H1 (cell line): ENCODE measurements around the gene TMEM63C. TPM values are rescaled to one million over a fixed set of nuclear protein-coding genes. Genes with fewer than 3 reads are reported as not detected.
A peak's percentile ranks its signal among the peaks of the same experiment; 100 is the strongest.

Source experiments
- CTCF ChIA-PET: fragments of 300-600 bp; sonication (Branson Sonifier 250); formaldehyde crosslinking; loops from one replicate; lab custom pipeline; 2021; ENCODE audit not compliant: partially characterized antibody; lab: Charles Lee
- POLR2A ChIA-PET: fragments of 300-600 bp; sonication (Branson Sonifier 250); formaldehyde crosslinking; loops from one replicate; lab custom pipeline; 2021; ENCODE audit warnings: inconsistent platforms; ENCODE audit not compliant: partially characterized antibody; lab: Charles Lee
- DNase-seq, 2 experiments: peaks; one replicate each; pipeline versions ENCODE4 v3.0.0 to v3.0.0-alpha.2; 2010 to 2022; ENCODE audit warnings: low spot score in 2 of 2, low read depth in 1 of 2, mixed read lengths in 1 of 2
- FAIRE-seq: peaks from 2 replicates; lab custom pipeline; 2011; peaks lifted over from hg19 to GRCh38; lab: Jason Lieb, UNC
- H2AFZ ChIP-seq: 2 replicates; pipeline ENCODE4 v1.8.1; 2012; ENCODE audit warnings: low read length, inconsistent platforms
- H2AK5ac ChIP-seq: 2 replicates; pipeline ENCODE4 v1.6.1; 2013; ENCODE audit warnings: low read depth, low read length
- H2BK120ac ChIP-seq: replicated peaks from 2 replicates; pipeline ENCODE3; 2013; ENCODE audit warnings: low read depth, low read length, inconsistent platforms
- H2BK12ac ChIP-seq: 2 replicates; pipeline ENCODE4 v1.6.1; 2013; ENCODE audit warnings: low read depth, low read length
- H2BK15ac ChIP-seq: 2 replicates; pipeline ENCODE4 v1.6.1; 2013; ENCODE audit warnings: low read length
- H2BK20ac ChIP-seq: 2 replicates; pipeline ENCODE4 v1.6.1; 2013; ENCODE audit warnings: low read length
- H2BK5ac ChIP-seq: 2 replicates; pipeline ENCODE4 v1.6.1; 2013; ENCODE audit warnings: low read depth, low read length
- H3K14ac ChIP-seq: 2 replicates; pipeline ENCODE4 v1.6.1; 2013; ENCODE audit warnings: inconsistent platforms; ENCODE audit not compliant: insufficient read length
- H3K18ac ChIP-seq: 2 replicates; pipeline ENCODE4 v1.6.1; 2013; ENCODE audit warnings: low read length; ENCODE audit errors: extremely low read depth
- H3K23ac ChIP-seq: 2 replicates; pipeline ENCODE4 v1.6.1; 2013; ENCODE audit warnings: inconsistent platforms; ENCODE audit not compliant: insufficient read length
- H3K23me2 ChIP-seq: 2 replicates; pipeline ENCODE4 v1.6.1; 2013; ENCODE audit warnings: low read depth, low read length
- H3K27ac ChIP-seq: 2 replicates; pipeline ENCODE4 v1.6.1; 2011; ENCODE audit warnings: low read depth, low read length, inconsistent platforms
- H3K27me3 ChIP-seq, 4 experiments: replicated peaks in 1 of 4; 1 replicate in 1 of 4; 2 replicates in 3 of 4; pipeline versions ENCODE4 v1.6.1 to v1.8.1; 2011 to 2013; ENCODE audit warnings: low read length in 3 of 4, mild to moderate bottlenecking in 3 of 4, inconsistent platforms in 2 of 4, mixed read lengths in 2 of 4, moderate library complexity in 1 of 4; ENCODE audit not compliant: control insufficient read depth in 3 of 4, insufficient read depth in 3 of 4; ENCODE audit errors: extremely low read depth in 1 of 4
- H3K36me3 ChIP-seq, 4 experiments: 2 replicates each; pipeline versions ENCODE4 v1.6.1 to v1.8.1; 2011 to 2013; ENCODE audit warnings: mild to moderate bottlenecking in 4 of 4, low read length in 3 of 4, moderate library complexity in 2 of 4, control low read depth in 1 of 4, inconsistent platforms in 1 of 4; ENCODE audit not compliant: insufficient read depth in 4 of 4, control insufficient read depth in 2 of 4
- H3K4ac ChIP-seq: replicated peaks from 2 replicates; pipeline ENCODE3; 2013; ENCODE audit warnings: low read length, low read depth, mixed read lengths, inconsistent platforms; ENCODE audit not compliant: insufficient read length
- H3K4me1 ChIP-seq, 4 experiments: replicated peaks in 1 of 4; 1 replicate in 1 of 4; 2 replicates in 3 of 4; pipeline versions ENCODE4 v1.6.1 to v1.8.1; 2011 to 2013; ENCODE audit warnings: low read length in 3 of 4, inconsistent platforms in 2 of 4, mixed read lengths in 1 of 4; ENCODE audit not compliant: insufficient read depth in 4 of 4, control insufficient read depth in 3 of 4
- H3K4me2 ChIP-seq, 2 experiments: 2 replicates each; pipeline versions ENCODE4 v1.6.1 to v1.8.1; 2011 to 2013; ENCODE audit warnings: low read depth in 2 of 2, low read length in 2 of 2, control low read depth in 1 of 2, inconsistent platforms in 1 of 2, mild to moderate bottlenecking in 1 of 2; ENCODE audit not compliant: insufficient read depth in 1 of 2
- H3K4me3 ChIP-seq, 4 experiments: fragments of 200-600, 300-600 bp in 1 of 4; sonication (generic), shearing (Covaris generic), sonication (Bioruptor Twin) in 1 of 4; 2 replicates each; pipeline versions ENCODE4 v1.5.1 to v1.8.1; 2011 to 2016; ENCODE audit warnings: low read length in 4 of 4, low read depth in 3 of 4, control low read depth in 2 of 4, inconsistent platforms in 2 of 4, mild to moderate bottlenecking in 2 of 4, mixed read lengths in 1 of 4, moderate library complexity in 1 of 4; ENCODE audit not compliant: insufficient read depth in 2 of 4; ENCODE audit errors: extremely low read depth in 1 of 4
- H3K56ac ChIP-seq: replicated peaks from 2 replicates; pipeline ENCODE3; 2013; ENCODE audit warnings: low read depth, mild to moderate bottlenecking, mixed read lengths, low read length, inconsistent platforms; ENCODE audit not compliant: insufficient read length
- H3K79me1 ChIP-seq: 2 replicates; pipeline ENCODE4 v1.6.1; 2013; ENCODE audit warnings: low read depth, low read length, control low read depth
- H3K79me2 ChIP-seq, 2 experiments: 2 replicates each; pipeline versions ENCODE4 v1.6.1 to v1.8.1; 2012 to 2013; ENCODE audit warnings: low read length in 2 of 2, mild to moderate bottlenecking in 2 of 2, inconsistent platforms in 1 of 2; ENCODE audit not compliant: insufficient read depth in 2 of 2, control insufficient read depth in 1 of 2
- H3K9ac ChIP-seq, 4 experiments: replicated peaks in 1 of 4; 1 replicate in 1 of 4; 2 replicates in 3 of 4; pipeline versions ENCODE4 v1.6.1 to v1.8.1; 2011 to 2013; ENCODE audit warnings: low read depth in 3 of 4, low read length in 3 of 4, control low read depth in 2 of 4, mild to moderate bottlenecking in 2 of 4, moderate library complexity in 2 of 4, inconsistent platforms in 1 of 4; ENCODE audit errors: extremely low read depth in 1 of 4
- H3K9me3 ChIP-seq, 2 experiments: 2 replicates each; pipeline versions ENCODE4 v1.6.1 to v1.8.1; 2012 to 2013; ENCODE audit warnings: mild to moderate bottlenecking in 2 of 2, moderate library complexity in 2 of 2, control low read depth in 1 of 2, inconsistent platforms in 1 of 2, low read depth in 1 of 2, low read length in 1 of 2, mixed read lengths in 1 of 2; ENCODE audit not compliant: insufficient read depth in 2 of 2
- H4K20me1 ChIP-seq, 2 experiments: replicated peaks in 1 of 2; 2 replicates each; pipeline versions ENCODE3 to v1.8.1; 2011 to 2013; ENCODE audit warnings: inconsistent platforms in 2 of 2, low read length in 2 of 2, mild to moderate bottlenecking in 1 of 2; ENCODE audit not compliant: insufficient read depth in 2 of 2, control insufficient read depth in 1 of 2
- H4K5ac ChIP-seq: 2 replicates; pipeline ENCODE4 v1.6.1; 2013; ENCODE audit warnings: low read length, low read depth, mixed read lengths, inconsistent platforms; ENCODE audit not compliant: insufficient read length
- H4K8ac ChIP-seq: 2 replicates; pipeline ENCODE4 v1.8.0; 2013; ENCODE audit warnings: mild to moderate bottlenecking, moderate library complexity, low read length, inconsistent platforms; ENCODE audit not compliant: insufficient read depth; ENCODE audit errors: extremely low read depth
- H4K91ac ChIP-seq: replicated peaks from 2 replicates; pipeline ENCODE3; 2013; ENCODE audit warnings: low read length, mixed read lengths, inconsistent platforms; ENCODE audit not compliant: insufficient read length
- CTCF ChIP-seq, 3 experiments: IDR thresholded peaks; 1 replicate in 2 of 3; 2 replicates in 1 of 3; pipeline versions ENCODE4 v1.5.1 to v1.6.1; 2011; ENCODE audit warnings: low read length in 3 of 3, mild to moderate bottlenecking in 3 of 3, inconsistent platforms in 2 of 3, low read depth in 1 of 3, moderate library complexity in 1 of 3; ENCODE audit not compliant: insufficient read depth in 1 of 3; ENCODE audit errors: control extremely low read depth in 1 of 3
- MAX ChIP-seq: IDR thresholded peaks from 2 replicates; pipeline ENCODE4 v1.6.1; 2012; ENCODE audit warnings: inconsistent platforms
- RAD21 ChIP-seq, 2 experiments: IDR thresholded peaks in 1 of 2; conservative IDR thresholded peaks in 1 of 2; 2 replicates each; pipeline ENCODE4 v1.6.1; 2011; ENCODE audit warnings: low read depth in 2 of 2, low read length in 2 of 2, improper control_type of control experiment in 1 of 2, inconsistent platforms in 1 of 2, mild to moderate bottlenecking in 1 of 2, moderate library complexity in 1 of 2
- WGBS, 2 experiments: shearing (Covaris generic) in 1 of 2; methylation state at CpG; one replicate each; pipeline versions ENCODE4 v1.1.6 to v1.1.7; 2013 to 2015; ENCODE audit warnings: low lambda C conversion rate in 2 of 2, mixed read lengths in 2 of 2, inconsistent platforms in 1 of 2, low coverage in 1 of 2, missing lambda C conversion rate in 1 of 2; ENCODE audit not compliant: insufficient replicate concordance in 2 of 2, insufficient coverage in 1 of 2, insufficient read length in 1 of 2; ENCODE audit errors: extremely low coverage in 1 of 2, missing lambda C conversion rate in 1 of 2; 5-methylcytosine and 5-hydroxymethylcytosine counted together
- polyA plus RNA-seq, 7 experiments: library from polyadenylated mRNA; depleted of rRNA in 3 of 7; stranded (reverse) in 5 of 7; unstranded in 2 of 7; fragments of >200 nt in 5 of 7; fragments of 200-250 nt in 2 of 7; gene quantifications; 1 replicate in 5 of 7; 2 replicates in 1 of 7; 4 replicates in 1 of 7; pipeline versions ENCODE4 v1.2.1 to v1.2.3, GENCODE V29; 2011 to 2013; ENCODE audit warnings: missing spikeins in 2 of 7, mixed read lengths in 2 of 7
- total RNA-seq: library from RNA; stranded (reverse); fragmentation: NEBNext Ultra II Directional; extraction: Animal tissue kit (Norgen Biotek cat#: 25700); gene quantifications from 2 replicates; pipeline ENCODE4 v1.2.1, GENCODE V29; 2021

TMEM63C gene
- total and polyA plus RNA-seq, 2 of the 8 experiments (the other 6 are each of a cell fraction or from before 2014, with no cell fraction given), result 3.0 to 7.6 TPM

GRCh38 chr14:77278461-77279230, 97.0 kb downstream of the TMEM63C start:
- Histone ChIP-seq H4K91ac (no peak overlapping the region), H3K4me3 (no peak overlapping the region), H3K9ac (no peak overlapping the region), H3K9me3 (no peaks in the 10 kb centered on the region), H3K23me2 (no peaks in the 10 kb centered on the region), H2BK15ac (no peak overlapping the region), H3K14ac (no peak overlapping the region), H2AK5ac (no peak overlapping the region)
- no peak for FAIRE-seq
- TF ChIP-seq CTCF (IDR thresholded peaks at IDR 0.05; ENCODE audit: control extremely low read depth in 1 of 3, insufficient read depth in 1 of 3, low read depth in 1 of 3, low read length in 3 of 3), result peak in 2 of 3 experiments; percentile 37; a peak in 2 of 4 replicates
- TF ChIP-seq MAX, result no peak
- TF ChIP-seq RAD21 (IDR thresholded peaks at IDR 0.05 in 1 of 2, conservative IDR thresholded peaks at IDR 0.05 in 1 of 2; ENCODE audit: low read depth in 2 of 2, low read length in 2 of 2), result peak; percentile 41 to 54
- TF ChIP-seq, all 59 proteins: peak for 2
- Histone ChIP-seq H3K4ac (no peak overlapping the region), H3K79me2 (no peaks in the 10 kb centered on the region), H3K27me3 (no peaks in the 10 kb centered on the region), H4K8ac (no peak overlapping the region), H3K4me2 (no peak overlapping the region), H3K36me3 (peaks cover 3 to 8% (median 8%) of the 10 kb centered on the region in 4 experiments; a peak in 5 of 8 replicates), H3K79me1 (no peaks in the 10 kb centered on the region), H2BK20ac (no peak overlapping the region), H2BK120ac (no peak overlapping the region), H2AFZ (no peak overlapping the region), H2BK12ac (no peak overlapping the region), H3K56ac (no peak overlapping the region), H3K27ac (no peak overlapping the region), H3K4me1 (no peaks in the 10 kb centered on the region), H4K20me1 (peaks cover 0 to 1% of the 10 kb centered on the region in 2 experiments), H3K18ac (no peak overlapping the region), H4K5ac (no peak overlapping the region), H3K23ac (no peak overlapping the region), H2BK5ac (no peak overlapping the region)
- DNase-seq, result no peak
- CTCF ChIA-PET, result interaction anchor here (0.7 to 4.4 kb wide), 17 partner anchors 12 to 406 kb away, joined by 3 to 27 read pairs (median 3); partner anchors contain the start of genes GSTZ1 and POMT2
- 91% methylated on average over 14 of the region's 14 CpGs; no CpG with 5 or more reads in 1 of the 2 experiments for WGBS, 2 experiments
- POLR2A ChIA-PET, result interaction anchor here (1.0 kb wide), 1 partner anchor 12 kb away, joined by 3 read pairs; no protein-coding TSS in a partner anchor
